Mesodermal cell (in vitro differentiated cells): ENCODE results near the gene RHBDF2.

Experiments used
- H3K27ac ChIP-seq: 2 replicates; pipeline ENCODE4 v1.7.0; 2013; ENCODE audit warnings: mild to moderate bottlenecking, low read depth, low read length, moderate library complexity; ENCODE audit not compliant: severe bottlenecking
- H3K36me3 ChIP-seq: 2 replicates; pipeline ENCODE4 v1.7.1; 2013; ENCODE audit warnings: mild to moderate bottlenecking, low read length, moderate library complexity; ENCODE audit not compliant: control insufficient read depth, insufficient read depth
- H3K4me1 ChIP-seq: one replicate; pipeline ENCODE4 v1.7.1; 2013; ENCODE audit warnings: mild to moderate bottlenecking, low read length; ENCODE audit not compliant: insufficient read depth, control insufficient read depth, poor library complexity, severe bottlenecking
- H3K4me3 ChIP-seq: 2 replicates; pipeline ENCODE4 v1.7.0; 2013; ENCODE audit warnings: low read length, control low read depth, mild to moderate bottlenecking; ENCODE audit not compliant: insufficient read depth, poor library complexity, severe bottlenecking; ENCODE audit errors: extremely low read depth
- H3K9me3 ChIP-seq: 2 replicates; pipeline ENCODE4 v1.7.1; 2013; ENCODE audit warnings: mild to moderate bottlenecking, low read length, moderate library complexity; ENCODE audit not compliant: control insufficient read depth
- WGBS, 2 experiments: methylation state at CpG; one replicate each; pipeline ENCODE4 v1.1.5; 2013; ENCODE audit warnings: missing lambda C conversion rate in 2 of 2; ENCODE audit not compliant: insufficient coverage in 2 of 2; 5-methylcytosine and 5-hydroxymethylcytosine counted together

The RHBDF2 gene

DNA sequence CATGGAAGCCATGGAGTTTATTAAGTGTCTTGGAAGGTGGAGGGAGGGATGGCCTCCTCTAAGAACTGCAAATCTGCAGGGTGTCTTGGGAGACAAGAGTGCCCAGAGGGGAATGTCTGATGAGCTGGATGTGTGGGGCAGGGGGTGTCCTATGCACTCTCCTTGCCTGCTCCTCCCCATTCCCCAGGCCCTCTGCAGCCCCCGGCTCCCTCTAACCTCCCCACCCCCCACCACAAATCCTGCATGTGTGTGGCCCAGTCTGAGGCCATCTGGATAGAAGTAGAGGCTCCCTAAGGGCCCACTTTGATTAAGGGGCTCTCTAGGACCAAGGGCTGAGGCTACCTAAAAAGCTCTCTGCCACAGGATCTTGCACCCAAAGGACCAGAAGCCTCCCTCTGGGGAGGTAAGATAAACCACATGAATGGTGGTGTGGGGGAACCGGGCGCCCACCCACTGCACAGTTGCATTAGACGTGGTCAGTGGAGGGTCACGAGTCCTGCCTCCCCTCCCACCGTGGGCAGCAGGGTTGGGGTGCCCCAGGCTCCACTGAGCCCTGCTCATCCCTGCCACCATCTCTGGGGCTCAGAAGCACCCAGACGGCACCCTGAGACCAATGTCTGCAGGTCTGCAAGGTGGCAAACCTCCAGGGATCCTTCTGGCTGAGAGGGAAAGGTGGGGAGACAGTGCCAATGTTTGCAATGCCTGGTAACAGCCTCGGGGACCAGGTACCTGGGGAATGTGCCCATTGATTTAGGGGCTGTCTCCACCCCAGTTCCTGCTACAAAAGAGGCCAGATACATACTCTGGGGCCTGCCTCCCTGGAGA lies 33.2 kb downstream of the RHBDF2 start:
- WGBS, 2 experiments: 94 to 99% methylated on average over 5 to 7 of the region's 8 CpGs
- H3K4me3 ChIP-seq: no peak overlapping the region
- H3K36me3 ChIP-seq: no peaks in the 10 kb centered on the region
- H3K27ac ChIP-seq: no peak overlapping the region
- peaks cover 7% of the 10 kb centered on the region for H3K4me1 ChIP-seq
- H3K9me3 ChIP-seq: no peaks in the 10 kb centered on the region

DNA sequence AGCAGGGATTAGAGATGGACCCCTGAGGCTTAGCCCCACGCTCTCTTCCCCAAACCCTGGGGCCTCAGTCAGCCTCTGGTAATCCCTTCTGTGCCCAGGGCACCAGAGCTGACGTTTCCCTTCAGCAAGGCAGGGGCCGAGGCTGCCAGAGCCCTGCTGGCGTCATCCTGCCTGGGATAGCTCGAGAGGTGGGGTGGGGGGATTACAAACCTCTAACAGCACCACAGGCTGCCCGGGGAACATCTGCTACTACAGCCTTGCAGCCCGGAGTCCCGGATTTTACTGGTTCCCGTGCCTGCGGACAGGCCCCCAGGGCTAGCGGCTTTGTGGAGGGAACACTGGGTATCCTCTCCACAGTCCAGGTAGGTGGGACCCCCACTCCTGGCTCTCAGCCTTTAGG lies 33.9 kb downstream of the RHBDF2 start, which contains the start of gene AANAT:
TSS of gene AANAT (plus strand) at position 238 of the 400 bp plus-strand sequence. CDS start 1,144 bp downstream, outside the sequence.
- Histone ChIP-seq H3K4me1 (peaks cover 7% of the 10 kb centered on the region), H3K27ac (no peak within 1 kb of the TSS), H3K9me3 (no peaks in the 10 kb centered on the region), H3K36me3 (no peaks in the 10 kb centered on the region), H3K4me3 (no peak within 1 kb of the TSS)
- WGBS, 2 experiments: 53 to 59% methylated on average over 6 to 7 of the region's 11 CpGs

DNA sequence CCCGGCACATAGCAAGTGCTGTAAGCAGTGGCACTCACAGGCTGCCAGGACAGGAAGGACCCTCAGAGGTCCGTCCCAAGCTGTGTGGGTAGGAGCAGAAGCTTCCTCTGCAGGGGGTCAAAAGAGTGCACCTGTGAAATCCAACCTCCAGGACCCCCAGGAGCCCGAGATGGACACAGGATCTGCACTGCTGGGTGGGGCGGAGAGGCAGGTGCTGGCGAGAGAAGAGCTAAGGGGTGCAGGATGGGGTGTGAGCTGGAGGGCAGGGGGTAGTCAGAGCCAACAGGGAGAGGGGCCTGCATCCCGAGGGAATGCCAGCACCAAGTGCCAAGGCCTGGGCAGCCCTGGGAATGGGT lies 34.5 kb downstream of the RHBDF2 start:
- H3K27ac ChIP-seq: no peak overlapping the region
- H3K36me3 ChIP-seq: no peaks in the 10 kb centered on the region
- H3K4me3 ChIP-seq: no peak overlapping the region
- 92 to 96% methylated on average over 2 to 5 of the region's 6 CpGs for WGBS, 2 experiments
- peaks cover 7% of the 10 kb centered on the region for H3K4me1 ChIP-seq
- H3K9me3 ChIP-seq: no peaks in the 10 kb centered on the region

DNA sequence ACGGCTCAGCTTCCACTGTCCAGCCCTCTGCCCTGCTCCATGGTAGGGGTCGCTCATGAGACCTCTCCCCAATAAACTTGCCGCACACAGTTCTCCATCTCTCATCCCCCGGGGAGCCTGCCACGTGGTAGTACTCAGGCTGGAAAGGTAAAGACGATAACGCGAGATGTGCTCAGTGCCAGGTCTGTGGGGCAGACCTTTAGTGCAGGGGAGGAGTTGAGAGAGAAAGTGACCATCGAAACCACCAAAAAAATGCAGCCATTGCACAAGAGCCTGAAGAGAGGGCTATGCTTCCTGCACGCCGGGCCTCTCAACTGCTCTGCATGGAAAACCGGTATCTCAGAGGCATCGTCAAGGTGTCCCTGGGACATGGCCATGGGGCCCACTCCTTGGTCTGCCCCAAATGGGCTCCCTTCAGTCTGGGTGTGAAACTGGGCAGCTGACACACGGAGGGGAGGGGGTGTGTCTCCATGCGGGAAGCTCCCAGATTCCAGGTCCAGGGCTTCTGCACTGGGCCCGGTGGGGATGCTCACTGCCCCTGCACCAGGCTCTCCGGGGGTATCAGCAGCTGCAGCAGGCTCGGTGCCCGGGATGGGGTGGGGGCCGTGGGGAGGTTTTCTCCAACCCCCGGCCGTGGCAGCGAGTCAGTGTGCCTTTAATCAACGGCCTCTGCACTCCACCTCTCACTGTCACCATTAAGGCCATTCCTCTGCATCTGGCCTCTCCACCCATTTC lies 38.5 kb downstream of the RHBDF2 start:
- 86 to 87% methylated on average over 15 to 18 of the region's 24 CpGs for WGBS, 2 experiments
- Histone ChIP-seq H3K4me1 (peaks cover 6% of the 10 kb centered on the region), H3K9me3 (no peaks in the 10 kb centered on the region), H3K36me3 (no peaks in the 10 kb centered on the region), H3K4me3 (no peak overlapping the region), H3K27ac (no peak overlapping the region)

DNA sequence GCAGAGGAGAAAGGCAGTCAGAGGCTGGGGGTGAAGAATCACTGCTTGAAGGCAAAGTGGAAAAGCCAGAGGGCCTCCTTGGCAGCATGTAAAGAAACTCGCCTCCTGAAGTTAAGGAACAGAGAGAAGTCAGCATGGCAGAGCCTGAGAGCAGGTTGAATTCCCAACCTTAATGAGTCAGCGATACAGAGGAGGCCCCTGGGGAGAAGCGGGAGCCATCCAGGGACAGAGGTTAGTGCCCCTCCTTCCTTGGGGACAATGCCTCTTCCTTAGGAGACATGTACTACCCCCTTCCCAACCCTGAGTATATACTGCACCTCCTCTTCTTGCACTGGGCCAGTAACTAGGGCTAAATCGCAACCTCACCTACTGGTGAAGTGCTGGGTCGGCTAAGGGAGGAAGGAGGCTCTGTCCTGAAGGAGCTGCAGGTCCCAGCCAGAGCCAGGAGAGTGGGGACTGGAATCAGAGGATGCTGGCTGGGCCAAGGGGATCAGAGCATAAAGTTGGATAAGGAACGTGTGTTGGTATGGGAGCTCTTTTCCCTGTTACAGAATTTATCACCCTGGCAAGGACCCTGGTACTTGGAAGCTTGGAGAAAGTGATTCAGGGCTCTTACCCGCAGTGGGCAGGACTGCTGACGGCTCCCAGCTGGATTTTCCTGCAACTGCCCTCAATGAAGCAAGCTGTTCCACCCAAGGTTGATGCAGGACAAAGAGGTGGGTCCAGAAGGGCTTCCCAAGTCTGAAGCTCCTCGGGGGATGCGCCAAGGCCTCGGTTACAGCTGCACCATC lies 39.3 kb downstream of the RHBDF2 start:
- H3K36me3 ChIP-seq: no peaks in the 10 kb centered on the region
- 72 to 83% methylated on average over 9 to 10 of the region's 11 CpGs for WGBS, 2 experiments

DNA sequence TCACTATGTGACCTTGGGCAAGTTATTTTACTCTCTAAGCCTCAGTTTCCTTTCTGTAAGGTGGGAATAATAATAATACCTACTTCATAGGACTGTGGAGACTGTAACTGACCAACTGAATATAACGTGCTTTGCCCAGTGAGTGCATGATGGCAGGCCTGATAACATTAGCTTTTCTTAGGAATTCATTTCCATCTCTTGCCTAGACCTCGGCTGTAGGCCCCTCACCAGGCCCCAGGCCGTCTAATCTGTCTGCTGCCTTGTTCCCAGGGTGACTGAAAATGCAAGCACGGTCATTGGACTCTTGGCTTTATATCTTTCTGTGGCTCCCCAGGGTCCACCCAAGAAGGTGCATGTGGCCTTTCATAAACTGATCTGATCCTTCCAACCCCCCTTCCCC lies 41.5 kb downstream of the RHBDF2 start:
- 75 to 88% methylated on average over 4 of the region's 4 CpGs for whole genome bisulfite sequencing, 2 experiments
- Histone ChIP-seq H3K9me3 (no peaks in the 10 kb centered on the region), H3K4me3 (no peak overlapping the region), H3K27ac (no peak overlapping the region), H3K36me3 (no peaks in the 10 kb centered on the region), H3K4me1 (no peaks in the 10 kb centered on the region)

More for the DNA sequence above, 39.3 kb downstream of the RHBDF2 start:
- Histone ChIP-seq H3K4me1 (no peaks in the 10 kb centered on the region), H3K9me3 (no peaks in the 10 kb centered on the region), H3K27ac (no peak overlapping the region), H3K4me3 (no peak overlapping the region)

DNA sequence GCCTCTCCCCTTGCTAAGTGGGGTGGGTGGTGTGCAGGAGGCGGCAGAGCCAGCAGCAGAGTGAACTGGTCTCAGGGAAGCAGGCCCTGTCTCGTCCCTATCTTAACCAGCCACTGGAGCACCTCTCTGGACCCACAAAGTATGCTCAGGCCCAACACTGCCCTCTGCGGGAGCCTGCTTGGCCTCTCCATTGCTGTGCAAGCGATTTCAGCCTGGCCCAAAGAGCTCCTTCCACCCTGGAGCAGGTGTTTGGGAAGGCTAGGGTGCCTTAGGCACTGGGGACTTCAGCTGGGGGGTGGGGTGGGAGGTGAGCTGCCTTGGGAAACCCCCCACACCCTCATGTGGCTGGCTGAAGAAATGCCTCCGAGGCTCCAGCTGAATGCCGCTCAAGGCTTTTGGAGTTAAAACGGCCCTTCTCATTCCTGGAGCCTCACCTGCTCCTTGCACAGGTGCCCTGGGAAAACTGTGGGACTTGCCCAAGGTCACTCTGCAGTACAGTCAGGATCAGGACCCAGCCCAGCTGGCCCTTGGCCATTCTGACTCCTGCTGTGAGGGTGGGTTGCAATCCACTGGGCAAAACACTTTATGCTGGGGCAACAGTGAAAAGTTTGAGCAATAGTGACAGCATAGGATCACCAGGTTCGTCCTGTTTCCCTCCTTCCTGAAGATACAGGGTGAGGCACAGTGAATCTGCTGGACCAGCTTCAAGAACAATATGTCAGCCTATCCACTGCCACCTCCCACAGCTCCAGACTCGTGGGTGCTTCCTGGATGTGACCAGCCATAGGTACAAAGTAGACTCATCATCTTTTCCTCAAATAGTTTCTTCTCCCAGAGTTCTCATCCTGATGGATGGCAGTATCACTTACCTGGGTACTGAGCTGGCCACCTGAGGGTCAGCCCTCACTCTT lies 42.4 kb downstream of the RHBDF2 start:
- Histone ChIP-seq H3K9me3 (no peaks in the 10 kb centered on the region), H3K27ac (no peak overlapping the region), H3K36me3 (no peaks in the 10 kb centered on the region), H3K4me1 (no peaks in the 10 kb centered on the region), H3K4me3 (no peak overlapping the region)
- WGBS, 2 experiments: 60 to 65% methylated on average over 6 of the region's 9 CpGs

DNA sequence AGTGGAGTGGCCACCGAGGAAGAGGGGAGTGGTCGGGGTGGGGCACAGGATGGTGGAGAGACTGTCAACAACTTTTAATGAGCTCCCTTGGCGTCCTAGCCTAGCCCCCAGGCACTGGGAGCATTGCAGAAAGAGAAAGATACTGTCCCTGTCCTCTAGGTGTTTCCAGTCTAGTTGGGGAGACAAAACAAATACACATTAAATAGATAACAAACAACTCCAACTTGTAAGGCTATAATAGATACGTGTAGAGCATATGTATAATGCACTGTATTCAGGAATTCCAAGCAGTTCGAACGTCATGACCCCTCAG lies 47.8 kb downstream of the RHBDF2 start:
- H3K9me3 ChIP-seq: no peaks in the 10 kb centered on the region
- H3K36me3 ChIP-seq: no peaks in the 10 kb centered on the region
- 52 to 59% methylated on average over 5 of the region's 6 CpGs for WGBS, 2 experiments
- H3K4me3 ChIP-seq: peak overlapping the region; percentile 87
- no peak overlapping the region for H3K27ac ChIP-seq
- peaks cover 10% of the 10 kb centered on the region for H3K4me1 ChIP-seq

DNA sequence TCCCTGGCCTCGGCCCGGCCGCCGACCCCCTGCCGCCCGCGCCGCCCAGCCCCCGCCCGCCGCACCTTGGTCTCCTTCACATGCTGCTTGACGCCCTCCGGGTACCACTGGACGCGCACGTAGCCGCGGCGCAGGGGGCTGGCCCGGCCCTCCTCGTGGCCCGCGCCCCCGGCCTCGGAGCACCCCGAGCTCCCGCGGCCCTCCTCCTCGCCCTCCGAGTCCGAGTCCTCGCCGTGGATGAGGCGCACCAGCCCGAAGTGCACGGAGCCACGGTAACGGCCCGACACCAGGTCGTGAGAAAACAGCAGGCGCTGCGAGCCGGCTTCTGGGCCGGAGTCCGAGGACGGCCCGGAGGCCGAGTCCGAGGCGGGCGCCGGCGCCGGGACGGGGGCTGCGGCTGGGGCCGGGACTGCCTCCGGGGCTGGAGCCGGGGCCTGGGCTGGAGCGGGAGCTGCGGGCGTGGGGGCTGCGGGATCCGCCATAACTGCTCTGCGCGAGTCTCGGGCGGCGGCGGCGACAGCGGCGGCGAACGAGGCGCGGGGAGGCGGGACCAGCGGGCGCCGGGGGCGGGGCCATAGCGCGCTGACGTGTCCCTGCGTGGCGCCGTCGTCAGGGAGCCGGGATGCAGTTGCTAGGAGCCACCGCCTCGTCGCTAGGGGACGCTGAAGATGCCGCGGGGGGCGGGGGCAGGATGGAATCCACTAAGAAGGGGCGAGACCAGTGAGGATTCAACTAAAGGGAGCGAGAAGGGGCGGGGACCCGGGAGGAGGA lies 48.4 kb downstream of the RHBDF2 start, which contains the start of gene UBE2O:
TSS of gene UBE2O (minus strand) at position 493 of the 771 bp plus-strand sequence. CDS start at position 482, 11 bp downstream.
- WGBS, 2 experiments: 0 to 1% methylated on average over 60 to 69 of the region's 101 CpGs

More for the DNA sequence above, 48.4 kb downstream of the RHBDF2 start, which contains the start of gene UBE2O:
- H3K9me3 ChIP-seq: no peaks in the 10 kb centered on the region
- H3K36me3 ChIP-seq: no peaks in the 10 kb centered on the region
- H3K4me3 ChIP-seq: peak within 1 kb of the TSS; percentile 87
- peak within 1 kb of the TSS; percentile 74 for H3K27ac ChIP-seq
- peaks cover 11% of the 10 kb centered on the region for H3K4me1 ChIP-seq
